T-cell (primary cell): Measurements from ENCODE around the gene NXPH2. TPM values are rescaled to one million over a fixed set of nuclear protein-coding genes. Genes with fewer than 3 reads are reported as not detected.
"Not testable (repeated sequence)": the region's sequence is repeated elsewhere in the genome, so short reads cannot be mapped to it uniquely, and the experiment has no call there.

Source experiments
- ATAC-seq, 4 experiments: fragments of 200-7000 bp in 3 of 4; fragments of 150-1000 bp in 1 of 4; cut with Tn5 transposase; replicated peaks in 1 of 4; 1 replicate in 3 of 4; 2 replicates in 1 of 4; pipeline ENCODE4 v1.10.0; 2021; ENCODE audit warnings: moderate library complexity in 3 of 4, mild to moderate bottlenecking in 2 of 4, moderate number of reproducible peaks in 1 of 4
- CTCF ChIA-PET, 2 donors: fragments of 300-600 bp; sonication (Branson Sonifier 250); formaldehyde crosslinking; loops; one replicate each; lab custom pipeline; 2022; ENCODE audit warnings: antibody characterized with exemption in 2 of 2; lab: Charles Lee
- POLR2A ChIA-PET, 2 donors: fragments of 300-600 bp; sonication (Branson Sonifier 250); formaldehyde crosslinking; loops; one replicate each; lab custom pipeline; 2022; ENCODE audit warnings: antibody characterized with exemption in 2 of 2; lab: Charles Lee
- DNase-seq, 35 experiments: peaks; one replicate each; pipeline versions ENCODE4 v3.0.0 to v3.0.0-alpha.2; 2013 to 2023
- H3K27ac ChIP-seq: one replicate; pipeline ENCODE4 v1.5.1; 2013; ENCODE audit warnings: low read length
- H3K27me3 ChIP-seq, 2 experiments: replicated peaks in 1 of 2; 1 replicate in 1 of 2; 2 replicates in 1 of 2; pipeline versions ENCODE4 v1.6.1 to v1.7.0; 2013; ENCODE audit warnings: low read length in 1 of 2, mixed read lengths in 1 of 2; ENCODE audit not compliant: control insufficient read depth in 2 of 2, insufficient read depth in 2 of 2; ENCODE audit errors: extremely low read depth in 1 of 2
- H3K36me3 ChIP-seq, 2 donors: 1 replicate in 1 of 2; 2 replicates in 1 of 2; pipeline versions ENCODE4 v1.6.1 to v1.7.0; 2013; ENCODE audit warnings: low read length in 1 of 2; ENCODE audit not compliant: control insufficient read depth in 2 of 2, insufficient read depth in 1 of 2; ENCODE audit errors: extremely low read depth in 1 of 2
- H3K4me1 ChIP-seq, 2 experiments: 1 replicate in 1 of 2; 2 replicates in 1 of 2; pipeline versions ENCODE4 v1.6.1 to v1.7.0; 2013; ENCODE audit warnings: low read length in 2 of 2, mixed read lengths in 1 of 2; ENCODE audit not compliant: insufficient read depth in 2 of 2, control insufficient read depth in 1 of 2; ENCODE audit errors: extremely low read depth in 1 of 2
- H3K4me3 ChIP-seq, 2 donors: 1 replicate in 1 of 2; 2 replicates in 1 of 2; pipeline versions ENCODE4 v1.5.1 to v1.7.0; 2013; ENCODE audit warnings: mild to moderate bottlenecking in 2 of 2, low read length in 1 of 2, moderate library complexity in 1 of 2; ENCODE audit not compliant: control insufficient read depth in 1 of 2; ENCODE audit errors: extremely low read depth in 1 of 2
- H3K9me3 ChIP-seq: 2 replicates; pipeline ENCODE4 v1.7.0; 2013
- H3K27ac Mint-ChIP-seq, 2 donors: one replicate each; pipeline ENCODE4 v1.8.0; 2020 to 2021; ENCODE audit warnings: mild to moderate bottlenecking in 2 of 2, mixed read lengths in 2 of 2
- H3K27me3 Mint-ChIP-seq, 2 donors: one replicate each; pipeline ENCODE4 v1.8.0; 2021 to 2022; ENCODE audit warnings: mixed read lengths in 2 of 2
- H3K36me3 Mint-ChIP-seq: one replicate; pipeline ENCODE4 v1.8.0; 2021; ENCODE audit warnings: mixed read lengths
- H3K4me1 Mint-ChIP-seq, 3 donors: one replicate each; pipeline ENCODE4 v1.8.0; 2020 to 2022; ENCODE audit warnings: mixed read lengths in 3 of 3, mild to moderate bottlenecking in 1 of 3
- H3K4me3 Mint-ChIP-seq, 3 donors: one replicate each; pipeline ENCODE4 v1.8.0; 2020 to 2022; ENCODE audit warnings: mild to moderate bottlenecking in 3 of 3, mixed read lengths in 3 of 3, moderate library complexity in 3 of 3
- H3K9me3 Mint-ChIP-seq, 3 donors: one replicate each; pipeline ENCODE4 v1.8.0; 2020 to 2022; ENCODE audit warnings: mixed read lengths in 3 of 3
- WGBS: methylation state at CpG from one replicate; pipeline ENCODE4 v1.1.5; 2013; ENCODE audit warnings: missing lambda C conversion rate; ENCODE audit not compliant: insufficient coverage; 5-methylcytosine and 5-hydroxymethylcytosine counted together
- total RNA-seq, 35 experiments: library from RNA in 6 of 35; stranded (reverse) in 6 of 35; fragments of 120-200 nt in 1 of 35; gene quantifications; one replicate each; pipeline versions ENCODE4 v1.2.1 to v1.2.4 and lab custom pipeline; 2013 to 2026

The NXPH2 gene
- total RNA-seq, 5 donors from 2014 or later (not counting 1 experiment from before 2014, with no cell fraction given), result not detected

DNA sequence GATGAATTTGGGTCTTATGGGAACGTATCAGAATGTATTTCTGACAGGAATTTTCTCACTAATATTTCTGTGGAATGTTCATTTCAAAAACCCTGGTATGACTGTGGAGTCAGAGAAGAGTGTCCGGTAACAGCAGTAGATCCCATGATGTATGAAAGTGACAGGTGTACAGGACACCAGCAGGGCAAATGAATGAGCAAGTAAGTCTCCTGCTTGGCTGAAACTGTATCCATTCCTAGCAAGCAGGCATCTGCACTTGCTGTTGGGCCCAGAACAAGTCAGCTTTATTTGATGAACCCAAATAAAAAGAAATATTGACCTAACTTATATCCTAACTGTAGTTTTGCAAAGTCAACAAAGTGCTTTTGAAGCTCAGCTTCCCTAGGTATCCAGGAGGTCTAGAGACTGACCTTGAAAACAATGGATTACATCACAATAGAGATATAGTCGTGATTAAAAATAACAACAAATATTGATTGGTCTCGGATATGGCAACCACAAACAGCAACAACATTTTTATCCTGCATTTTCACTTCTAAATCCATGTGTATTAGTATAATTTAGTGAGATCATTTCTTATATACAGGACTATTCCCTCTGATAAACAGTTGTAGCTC, 37.6 kb downstream of the NXPH2 start:
- no peak overlapping the region for H3K27ac Mint-ChIP-seq
- no peaks in the 10 kb centered on the region for H3K36me3 Mint-ChIP-seq
- H3K4me1 Mint-ChIP-seq, result no peaks in the 10 kb centered on the region
- no peaks in the 10 kb centered on the region for H3K36me3 ChIP-seq
- H3K27me3 ChIP-seq, result peaks cover 0 to 3% of the 10 kb centered on the region in 2 experiments
- WGBS, result 71% methylated on average over 1 of the region's 4 CpGs
- no peak overlapping the region for H3K27ac ChIP-seq
- no peak overlapping the region for H3K4me3 Mint-ChIP-seq
- DNase-seq (no peak), ATAC-seq (no peak)
- no peaks in the 10 kb centered on the region for H3K9me3 ChIP-seq
- H3K27me3 Mint-ChIP-seq, result no peaks in the 10 kb centered on the region
- CTCF ChIA-PET, result no interaction called here
- no peaks in the 10 kb centered on the region for H3K9me3 Mint-ChIP-seq
- H3K4me3 ChIP-seq, result no peak overlapping the region
- no peaks in the 10 kb centered on the region for H3K4me1 ChIP-seq
- POLR2A ChIA-PET, result no interaction called here

DNA sequence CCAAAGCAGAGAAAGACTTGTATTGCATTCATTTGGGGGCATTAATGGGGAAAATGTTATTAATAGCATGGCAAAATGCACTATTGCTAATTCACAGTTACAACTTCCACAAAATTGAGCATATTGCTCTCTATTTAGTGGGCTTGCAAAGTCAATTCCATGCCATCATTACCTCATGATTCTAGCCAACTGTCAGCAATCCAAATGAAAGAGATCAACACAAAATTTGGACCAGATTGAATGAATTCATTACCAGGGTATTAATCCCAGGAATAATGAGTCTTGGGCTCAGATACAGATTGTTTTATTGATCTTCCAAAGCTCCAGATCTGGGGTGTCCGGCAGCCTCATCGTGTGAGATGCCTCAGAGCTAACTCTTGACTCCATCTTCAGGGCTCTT, 38.3 kb downstream of the NXPH2 start:
- no peaks in the 10 kb centered on the region for H3K36me3 Mint-ChIP-seq
- Histone ChIP-seq H3K36me3 (no peaks in the 10 kb centered on the region), H3K4me1 (no peaks in the 10 kb centered on the region), H3K27me3 (peaks cover 0 to 3% of the 10 kb centered on the region in 2 experiments), H3K9me3 (no peaks in the 10 kb centered on the region), H3K4me3 (no peak overlapping the region), H3K27ac (no peak overlapping the region)
- H3K27me3 Mint-ChIP-seq, result no peaks in the 10 kb centered on the region
- peaks cover 3 to 6% (median 5%) of the 10 kb centered on the region in 3 donors for H3K9me3 Mint-ChIP-seq
- 86% methylated on average over 2 of the region's 2 CpGs for WGBS
- no peak for DNase-seq
- H3K4me3 Mint-ChIP-seq, result no peak overlapping the region
- no peaks in the 10 kb centered on the region for H3K4me1 Mint-ChIP-seq
- ATAC-seq, result no peak
- CTCF ChIA-PET, result no interaction called here
- POLR2A ChIA-PET, result no interaction called here
- H3K27ac Mint-ChIP-seq, result no peak overlapping the region

DNA sequence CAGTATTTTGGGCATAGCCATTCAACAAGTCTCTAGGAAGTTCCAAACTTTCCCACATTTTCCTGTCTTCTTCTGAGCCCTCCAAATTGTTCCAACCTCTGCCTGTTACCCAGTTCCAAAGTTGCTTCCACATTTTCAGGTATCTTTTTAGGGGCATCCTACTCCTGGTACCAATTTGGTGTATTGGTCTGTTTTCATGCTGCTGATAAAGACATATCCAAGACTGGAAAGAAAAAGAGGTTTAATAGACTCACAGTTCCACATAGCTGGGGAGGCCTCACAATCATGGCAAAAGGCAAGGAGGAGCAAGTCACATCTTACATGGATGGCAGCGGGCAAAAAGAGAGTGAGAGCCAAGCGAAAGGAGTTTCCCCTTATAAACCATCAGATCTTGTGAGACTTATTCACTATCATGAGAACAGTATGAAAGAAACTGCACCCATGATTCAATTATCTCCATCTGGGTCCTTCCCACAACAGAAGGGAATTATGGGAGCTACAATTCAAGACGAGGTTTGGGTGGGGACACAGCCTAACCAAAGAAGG, 43.1 kb downstream of the NXPH2 start:
- H3K4me3 ChIP-seq, H3K4me1 Mint-ChIP-seq, ATAC-seq, H3K36me3 ChIP-seq, H3K27me3 Mint-ChIP-seq, DNase-seq, H3K27ac Mint-ChIP-seq, H3K27ac ChIP-seq, H3K36me3 Mint-ChIP-seq, H3K9me3 ChIP-seq, H3K4me1 ChIP-seq, H3K4me3 Mint-ChIP-seq, CTCF ChIA-PET, POLR2A ChIA-PET, H3K27me3 ChIP-seq: not testable (repeated sequence)
- WGBS, result no CpG with 5 or more reads among the region's 3 CpGs
- H3K9me3 Mint-ChIP-seq, result peaks cover 16 to 25% (median 23%) of the 10 kb centered on the region in 3 donors

DNA sequence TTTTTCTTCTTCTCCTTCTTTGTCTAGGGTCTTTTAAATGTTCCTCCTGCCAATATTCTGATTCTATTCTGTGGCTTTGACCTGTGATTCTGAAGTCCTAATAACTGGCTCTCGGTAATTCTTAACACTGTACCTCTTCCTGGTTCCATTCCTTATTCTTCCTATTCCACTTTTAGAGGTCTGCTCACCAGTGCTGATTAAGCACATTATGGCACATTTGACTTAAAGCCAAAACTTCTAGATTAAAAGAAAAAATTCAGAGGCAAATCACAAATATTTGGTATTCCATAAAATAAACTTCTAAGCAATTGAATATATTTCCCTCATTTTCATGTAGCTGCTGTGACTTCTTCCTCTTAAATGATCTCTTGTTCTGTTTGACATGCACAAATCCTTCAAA, 47.5 kb downstream of the NXPH2 start:
- Mint-ChIP-seq H3K27ac (no peak overlapping the region), H3K36me3 (no peaks in the 10 kb centered on the region), H3K4me3 (no peak overlapping the region), H3K27me3 (peaks cover 4% of the 10 kb centered on the region in 2 donors), H3K9me3 (peaks cover 16 to 29% (median 25%) of the 10 kb centered on the region in 3 donors), H3K4me1 (no peaks in the 10 kb centered on the region)
- 67% methylated on average over 1 of the region's 1 CpG for WGBS
- H3K27ac ChIP-seq, result no peak overlapping the region
- H3K9me3 ChIP-seq, result no peaks in the 10 kb centered on the region
- CTCF ChIA-PET, result no interaction called here
- POLR2A ChIA-PET, result no interaction called here
- no peak overlapping the region for H3K4me3 ChIP-seq
- H3K27me3 ChIP-seq, result no peaks in the 10 kb centered on the region
- no peaks in the 10 kb centered on the region for H3K4me1 ChIP-seq
- ATAC-seq, result no peak
- no peaks in the 10 kb centered on the region for H3K36me3 ChIP-seq
- DNase-seq, result no peak

DNA sequence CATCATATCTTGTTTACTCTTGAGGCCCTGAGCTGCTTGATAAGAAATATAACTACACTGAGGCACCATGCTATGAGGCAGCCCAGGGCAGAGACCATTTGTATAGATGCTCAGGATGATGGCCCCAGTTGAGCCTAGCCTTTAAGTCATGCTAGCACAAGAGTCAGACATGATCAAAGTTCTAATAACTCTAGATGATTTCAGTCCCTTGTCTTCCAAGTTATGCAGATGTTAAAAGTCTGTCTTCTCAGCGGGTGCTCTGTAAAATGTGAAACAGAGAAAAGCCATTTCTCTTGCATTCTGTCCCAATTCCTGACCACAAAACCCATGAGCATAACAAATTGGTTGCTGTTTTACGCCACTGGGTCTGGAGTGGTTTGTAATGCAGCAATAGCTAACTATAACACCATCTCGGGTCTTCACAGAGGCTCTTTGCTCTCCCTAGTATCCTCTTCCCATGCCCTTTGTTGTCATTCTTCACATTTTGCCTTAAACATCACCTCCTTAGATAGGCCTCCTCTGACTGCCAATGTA, 49.6 kb downstream of the NXPH2 start:
- peaks cover 4% of the 10 kb centered on the region in 2 donors for H3K27me3 Mint-ChIP-seq
- ATAC-seq (no peak), DNase-seq (no peak)
- POLR2A ChIA-PET, result interaction anchor here in 1 of 2 donors (0.6 kb wide), 1 partner anchor 35 kb away, joined by 3 read pairs; no protein-coding TSS in a partner anchor
- Histone ChIP-seq H3K27me3 (no peaks in the 10 kb centered on the region), H3K4me1 (no peaks in the 10 kb centered on the region), H3K27ac (no peak overlapping the region), H3K9me3 (no peaks in the 10 kb centered on the region), H3K4me3 (no peak overlapping the region), H3K36me3 (no peaks in the 10 kb centered on the region)
- H3K36me3 Mint-ChIP-seq, result no peaks in the 10 kb centered on the region
- H3K27ac Mint-ChIP-seq, result no peak overlapping the region
- WGBS, result 60% methylated on average over 1 of the region's 3 CpGs
- no peaks in the 10 kb centered on the region for H3K4me1 Mint-ChIP-seq
- H3K4me3 Mint-ChIP-seq, result no peak overlapping the region
- CTCF ChIA-PET, result no interaction called here
- peaks cover 4 to 24% (median 12%) of the 10 kb centered on the region in 3 donors for H3K9me3 Mint-ChIP-seq

DNA sequence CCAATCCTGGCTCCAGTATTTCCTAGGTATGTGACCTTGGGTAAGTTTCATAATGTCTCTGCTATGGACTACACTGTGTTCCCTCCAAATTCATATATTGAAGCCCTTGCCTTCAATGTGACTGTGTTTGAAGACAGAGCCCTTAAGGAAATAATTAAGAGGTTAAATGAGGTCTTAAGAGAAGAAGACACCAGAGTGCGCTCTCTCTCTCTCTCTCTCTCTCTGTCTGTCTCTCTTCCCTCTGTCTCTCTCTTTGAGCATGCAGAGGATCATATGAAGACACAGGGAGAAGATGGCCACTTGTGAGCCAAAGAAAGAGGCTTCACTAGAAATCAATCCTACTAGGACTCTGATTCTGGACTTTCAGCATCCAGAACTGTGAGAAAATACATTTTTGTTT, 52.2 kb downstream of the NXPH2 start:
- no peaks in the 10 kb centered on the region for H3K4me1 Mint-ChIP-seq
- ChIA-PET CTCF (interaction anchor here in 1 of 2 donors (0.7 kb wide), 1 partner anchor 312 kb away, joined by 3 read pairs; no protein-coding TSS in a partner anchor), POLR2A (no interaction called here)
- peaks cover 0 to 6% (median 0%) of the 10 kb centered on the region in 3 donors for H3K9me3 Mint-ChIP-seq
- DNase-seq (no peak), ATAC-seq (no peak)
- Histone ChIP-seq H3K27me3 (no peaks in the 10 kb centered on the region), H3K36me3 (no peaks in the 10 kb centered on the region), H3K27ac (no peak overlapping the region), H3K4me1 (no peaks in the 10 kb centered on the region), H3K9me3 (no peaks in the 10 kb centered on the region), H3K4me3 (no peak overlapping the region)
- H3K27me3 Mint-ChIP-seq, result peaks cover 2 to 4% of the 10 kb centered on the region in 2 donors
- no peak overlapping the region for H3K4me3 Mint-ChIP-seq
- H3K36me3 Mint-ChIP-seq, result no peaks in the 10 kb centered on the region
- WGBS, result no CpG with 5 or more reads among the region's 1 CpG
- no peak overlapping the region for H3K27ac Mint-ChIP-seq
